Liver (tissue), 9 donors: ENCODE measurements around the gene ZNF652. TPM values are rescaled to one million over a fixed set of nuclear protein-coding genes. Genes with fewer than 3 reads are reported as not detected.

Experiments
- DNase-seq: peaks from one replicate; pipeline ENCODE4 v3.0.0-alpha.2; 2017; ENCODE audit warnings: low spot score
- H3K27ac ChIP-seq, 2 donors: one replicate each; pipeline ENCODE4 v1.7.0; 2013; ENCODE audit warnings: inconsistent platforms in 2 of 2, low read length in 2 of 2, control low read depth in 1 of 2, low read depth in 1 of 2, mild to moderate bottlenecking in 1 of 2
- H3K27me3 ChIP-seq, 4 donors: one replicate each; pipeline versions ENCODE4 v1.6.1 to v1.7.0; 2013; ENCODE audit warnings: low read length in 3 of 4, inconsistent platforms in 1 of 4, mild to moderate bottlenecking in 1 of 4, moderate library complexity in 1 of 4; ENCODE audit not compliant: control insufficient read depth in 4 of 4, insufficient read depth in 4 of 4
- H3K36me3 ChIP-seq, 4 donors: one replicate each; pipeline versions ENCODE4 v1.6.1 to v1.7.0; 2013; ENCODE audit warnings: low read length in 3 of 4, mild to moderate bottlenecking in 3 of 4, low read depth in 1 of 4, moderate library complexity in 1 of 4; ENCODE audit not compliant: control insufficient read depth in 4 of 4, insufficient read depth in 3 of 4
- H3K4me1 ChIP-seq, 4 donors: one replicate each; pipeline versions ENCODE4 v1.6.1 to v1.7.0; 2013; ENCODE audit warnings: low read length in 3 of 4, mild to moderate bottlenecking in 3 of 4, moderate library complexity in 1 of 4; ENCODE audit not compliant: control insufficient read depth in 4 of 4, insufficient read depth in 4 of 4
- H3K4me3 ChIP-seq, 3 donors: one replicate each; pipeline versions ENCODE4 v1.6.1 to v1.7.0; 2013; ENCODE audit warnings: low read length in 3 of 3, control low read depth in 1 of 3, low read depth in 1 of 3, mild to moderate bottlenecking in 1 of 3
- H3K9ac ChIP-seq, 2 donors: one replicate each; pipeline ENCODE4 v1.7.0; 2013; ENCODE audit warnings: low read length in 2 of 2, mild to moderate bottlenecking in 2 of 2, moderate library complexity in 2 of 2, control low read depth in 1 of 2, low read depth in 1 of 2
- H3K9me3 ChIP-seq, 4 donors: one replicate each; pipeline versions ENCODE4 v1.6.1 to v1.7.0; 2013; ENCODE audit warnings: low read length in 3 of 4; ENCODE audit not compliant: control insufficient read depth in 4 of 4
- EGR1 ChIP-seq, 2 donors: IDR thresholded peaks; 2 replicates each; pipeline ENCODE4 v1.6.1; 2016 to 2018; ENCODE audit warnings: antibody characterized with exemption in 2 of 2, low read depth in 2 of 2
- FOXA1 ChIP-seq: IDR thresholded peaks from 2 replicates; pipeline ENCODE4 v1.6.1; 2016; ENCODE audit warnings: antibody characterized with exemption
- FOXA2 ChIP-seq: IDR thresholded peaks from 2 replicates; pipeline ENCODE4 v1.6.1; 2016; ENCODE audit warnings: antibody characterized with exemption
- GABPA ChIP-seq, 2 donors: IDR thresholded peaks in 1 of 2; conservative IDR thresholded peaks in 1 of 2; 2 replicates each; pipeline ENCODE4 v1.6.1; 2016; ENCODE audit warnings: antibody characterized with exemption in 2 of 2, mild to moderate bottlenecking in 1 of 2, moderate library complexity in 1 of 2
- HNF4A ChIP-seq, 2 donors: conservative IDR thresholded peaks; 2 replicates each; pipeline ENCODE4 v1.6.1; 2016; ENCODE audit warnings: antibody characterized with exemption in 2 of 2, mild to moderate bottlenecking in 2 of 2
- HNF4G ChIP-seq: IDR thresholded peaks from 2 replicates; pipeline ENCODE4 v1.6.1; 2016; ENCODE audit warnings: antibody characterized with exemption
- JUND ChIP-seq, 2 donors: IDR thresholded peaks; 2 replicates each; pipeline ENCODE4 v1.6.1; 2016; ENCODE audit warnings: antibody characterized with exemption in 2 of 2
- NR2F2 ChIP-seq: IDR thresholded peaks from 2 replicates; pipeline ENCODE4 v1.6.1; 2016; ENCODE audit warnings: antibody characterized with exemption
- RAD21 ChIP-seq, 2 donors: IDR thresholded peaks; 2 replicates each; pipeline ENCODE4 v1.6.1; 2016; ENCODE audit warnings: antibody characterized with exemption in 2 of 2, mild to moderate bottlenecking in 2 of 2
- RXRA ChIP-seq, 2 donors: IDR thresholded peaks; 2 replicates each; pipeline ENCODE4 v1.6.1; 2017 to 2018; ENCODE audit warnings: antibody characterized with exemption in 2 of 2, mild to moderate bottlenecking in 1 of 2
- SP1 ChIP-seq: IDR thresholded peaks from 2 replicates; pipeline ENCODE4 v1.6.1; 2018; ENCODE audit warnings: antibody characterized with exemption, mild to moderate bottlenecking
- TAF1 ChIP-seq: conservative IDR thresholded peaks from 2 replicates; pipeline ENCODE4 v1.6.1; 2016; ENCODE audit warnings: antibody characterized with exemption, mild to moderate bottlenecking
- YY1 ChIP-seq: IDR thresholded peaks from 2 replicates; pipeline ENCODE4 v1.6.1; 2016; ENCODE audit warnings: antibody characterized with exemption, mild to moderate bottlenecking
- WGBS: extraction: QIAGEN DNeasy Blood & Tissue Kit; methylation state at CpG from one replicate; pipeline ENCODE4 v1.1.7; 2013; 5-methylcytosine and 5-hydroxymethylcytosine counted together
- polyA plus RNA-seq, 2 donors: library from polyadenylated mRNA; stranded (reverse) in 1 of 2; unstranded in 1 of 2; fragments of 200-250 nt in 1 of 2; fragments of >200 nt in 1 of 2; fragmentation: Nextera tagmentation in 1 of 2; extraction: Ambion mirVana in 1 of 2; gene quantifications; one replicate each; pipeline versions ENCODE4 v1.2.1 to v1.2.3, GENCODE V29; 2013 to 2015
- total RNA-seq, 2 donors: library from RNA; depleted of rRNA; stranded (reverse); fragments of >200 nt; gene quantifications; one replicate each; pipeline ENCODE4 v1.2.3, GENCODE V29; 2014
- TF ChIP-seq, protein P1 (sequence below): fragments of 150-350 bp; IDR thresholded peaks from 2 replicates; pipeline ENCODE4 v1.5.1; 2017; ENCODE audit warnings: improper control_type of control experiment, low read depth, low read length; ENCODE audit not compliant: missing input control
- TF ChIP-seq, protein P2 (sequence below): IDR thresholded peaks from 2 replicates; pipeline ENCODE4 v1.6.1; 2016; ENCODE audit warnings: antibody characterized with exemption
- TF ChIP-seq, protein P3 (sequence below): IDR thresholded peaks from 2 replicates; pipeline ENCODE4 v1.6.1; 2016; ENCODE audit warnings: antibody characterized with exemption
- TF ChIP-seq, protein P4 (sequence below): IDR thresholded peaks from 2 replicates; pipeline ENCODE4 v1.6.1; 2016; ENCODE audit warnings: antibody characterized with exemption
- TF ChIP-seq, protein P5 (sequence below): IDR thresholded peaks from 2 replicates; pipeline ENCODE4 v1.6.1; 2016; ENCODE audit warnings: antibody characterized with exemption, mild to moderate bottlenecking
- donor health status: healthy.
- donor health status: healthy.
- donor health status: healthy.
- donor health status: healthy.
- donor health status: healthy.

Gene ZNF652
- total and polyA plus RNA-seq, 4 donors = 5.3 to 23.1 (median 17.5) TPM

DNA sequence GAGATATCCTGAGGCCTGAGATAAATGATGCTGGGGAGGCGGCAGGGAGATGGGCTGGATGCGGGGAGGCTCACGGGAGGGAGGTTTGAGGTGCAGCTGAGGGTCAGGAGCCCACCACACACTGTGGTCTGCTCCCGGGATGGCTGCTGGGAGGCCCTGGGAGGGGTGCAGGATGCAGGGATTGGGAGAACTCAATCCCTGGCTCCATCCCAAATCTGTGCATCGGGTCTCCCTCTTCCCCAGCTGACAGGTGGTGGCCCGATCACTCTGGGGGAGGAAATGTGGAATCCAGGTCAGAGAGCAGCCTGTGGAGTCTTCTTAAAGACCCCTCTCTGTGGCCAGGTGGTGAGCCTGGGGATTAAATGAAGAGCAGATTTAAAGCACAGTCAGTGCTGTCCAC lies 40.7 kb upstream of the ZNF652 start:
- H3K4me3 ChIP-seq = no peak overlapping the region
- no peaks in the 10 kb centered on the region for H3K27me3 ChIP-seq
- H3K4me1 ChIP-seq = no peaks in the 10 kb centered on the region
- WGBS = 88% methylated on average over 6 of the region's 6 CpGs
- H3K36me3 ChIP-seq = peaks cover 10 to 43% (median 35%) of the 10 kb centered on the region in 4 donors
- no peak overlapping the region for H3K9ac ChIP-seq
- TF ChIP-seq NR2F2 = no peak
- no peak for TF ChIP-seq TAF1
- no peak for TF ChIP-seq SP1
- TF ChIP-seq, protein P1, sequence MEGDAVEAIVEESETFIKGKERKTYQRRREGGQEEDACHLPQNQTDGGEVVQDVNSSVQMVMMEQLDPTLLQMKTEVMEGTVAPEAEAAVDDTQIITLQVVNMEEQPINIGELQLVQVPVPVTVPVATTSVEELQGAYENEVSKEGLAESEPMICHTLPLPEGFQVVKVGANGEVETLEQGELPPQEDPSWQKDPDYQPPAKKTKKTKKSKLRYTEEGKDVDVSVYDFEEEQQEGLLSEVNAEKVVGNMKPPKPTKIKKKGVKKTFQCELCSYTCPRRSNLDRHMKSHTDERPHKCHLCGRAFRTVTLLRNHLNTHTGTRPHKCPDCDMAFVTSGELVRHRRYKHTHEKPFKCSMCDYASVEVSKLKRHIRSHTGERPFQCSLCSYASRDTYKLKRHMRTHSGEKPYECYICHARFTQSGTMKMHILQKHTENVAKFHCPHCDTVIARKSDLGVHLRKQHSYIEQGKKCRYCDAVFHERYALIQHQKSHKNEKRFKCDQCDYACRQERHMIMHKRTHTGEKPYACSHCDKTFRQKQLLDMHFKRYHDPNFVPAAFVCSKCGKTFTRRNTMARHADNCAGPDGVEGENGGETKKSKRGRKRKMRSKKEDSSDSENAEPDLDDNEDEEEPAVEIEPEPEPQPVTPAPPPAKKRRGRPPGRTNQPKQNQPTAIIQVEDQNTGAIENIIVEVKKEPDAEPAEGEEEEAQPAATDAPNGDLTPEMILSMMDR = no peak
- TF ChIP-seq, protein P2, sequence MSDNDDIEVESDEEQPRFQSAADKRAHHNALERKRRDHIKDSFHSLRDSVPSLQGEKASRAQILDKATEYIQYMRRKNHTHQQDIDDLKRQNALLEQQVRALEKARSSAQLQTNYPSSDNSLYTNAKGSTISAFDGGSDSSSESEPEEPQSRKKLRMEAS = no peak
- TF ChIP-seq JUND (IDR thresholded peaks at IDR 0.05) = no peak
- no peaks in the 10 kb centered on the region for H3K9me3 ChIP-seq
- no peak for DNase-seq
- H3K27ac ChIP-seq = no peak overlapping the region

DNA sequence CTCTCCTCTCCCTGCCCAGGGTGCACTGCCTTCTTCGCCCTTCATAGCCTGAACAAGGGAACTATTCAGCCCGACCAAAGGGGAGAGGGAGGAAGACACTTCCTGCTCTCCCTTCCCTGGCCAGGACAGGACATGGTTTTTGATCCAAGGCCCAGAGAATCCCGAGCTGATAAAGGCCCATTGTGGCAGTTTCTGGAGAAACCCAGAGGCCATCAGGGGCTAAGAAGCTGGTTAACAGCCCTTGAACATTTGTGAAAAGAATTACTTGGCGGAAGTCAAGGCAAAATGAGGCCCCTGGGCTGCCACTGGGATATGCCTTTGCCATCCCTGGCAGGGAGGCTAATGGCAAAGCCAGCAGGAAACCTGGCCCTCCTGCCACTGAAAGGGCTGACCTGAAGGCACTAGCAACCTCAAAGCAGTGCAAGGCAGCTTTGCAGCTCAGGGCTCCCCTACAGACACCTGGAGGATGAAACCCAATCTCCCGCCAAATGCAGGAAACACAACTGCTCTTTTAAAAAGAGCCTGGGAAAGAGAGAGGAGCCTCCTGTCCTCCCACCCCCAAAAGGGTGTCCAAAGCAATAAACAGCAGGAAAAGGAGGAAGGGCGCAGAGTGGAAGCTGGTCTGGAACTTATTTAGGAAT lies 40.0 kb upstream of the ZNF652 start:
- Histone ChIP-seq H3K27ac (no peak overlapping the region), H3K4me3 (no peak overlapping the region), H3K4me1 (no peaks in the 10 kb centered on the region), H3K36me3 (peaks cover 9 to 37% (median 29%) of the 10 kb centered on the region in 4 donors), H3K27me3 (no peaks in the 10 kb centered on the region), H3K9ac (no peak overlapping the region), H3K9me3 (no peaks in the 10 kb centered on the region)
- 75% methylated on average over 6 of the region's 6 CpGs for WGBS
- TF ChIP-seq GABPA (IDR thresholded peaks at IDR 0.05 in 1 of 2, conservative IDR thresholded peaks at IDR 0.05 in 1 of 2) (no peak), FOXA2 (no peak), HNF4G (no peak), RAD21 (IDR thresholded peaks at IDR 0.05) (no peak), JUND (IDR thresholded peaks at IDR 0.05) (no peak), NR2F2 (no peak), YY1 (no peak), EGR1 (IDR thresholded peaks at IDR 0.05; ENCODE audit: low read depth in 2 of 2) (no peak), HNF4A (conservative IDR thresholded peaks at IDR 0.05) (no peak), FOXA1 (no peak), SP1 (no peak), TAF1 (no peak), RXRA (IDR thresholded peaks at IDR 0.05) (no peak)
- TF ChIP-seq, protein P2 = no peak
- TF ChIP-seq, protein P1 = no peak
- TF ChIP-seq, protein P3, sequence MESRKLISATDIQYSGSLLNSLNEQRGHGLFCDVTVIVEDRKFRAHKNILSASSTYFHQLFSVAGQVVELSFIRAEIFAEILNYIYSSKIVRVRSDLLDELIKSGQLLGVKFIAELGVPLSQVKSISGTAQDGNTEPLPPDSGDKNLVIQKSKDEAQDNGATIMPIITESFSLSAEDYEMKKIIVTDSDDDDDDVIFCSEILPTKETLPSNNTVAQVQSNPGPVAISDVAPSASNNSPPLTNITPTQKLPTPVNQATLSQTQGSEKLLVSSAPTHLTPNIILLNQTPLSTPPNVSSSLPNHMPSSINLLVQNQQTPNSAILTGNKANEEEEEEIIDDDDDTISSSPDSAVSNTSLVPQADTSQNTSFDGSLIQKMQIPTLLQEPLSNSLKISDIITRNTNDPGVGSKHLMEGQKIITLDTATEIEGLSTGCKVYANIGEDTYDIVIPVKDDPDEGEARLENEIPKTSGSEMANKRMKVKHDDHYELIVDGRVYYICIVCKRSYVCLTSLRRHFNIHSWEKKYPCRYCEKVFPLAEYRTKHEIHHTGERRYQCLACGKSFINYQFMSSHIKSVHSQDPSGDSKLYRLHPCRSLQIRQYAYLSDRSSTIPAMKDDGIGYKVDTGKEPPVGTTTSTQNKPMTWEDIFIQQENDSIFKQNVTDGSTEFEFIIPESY = no peak
- TF ChIP-seq, protein P4, sequence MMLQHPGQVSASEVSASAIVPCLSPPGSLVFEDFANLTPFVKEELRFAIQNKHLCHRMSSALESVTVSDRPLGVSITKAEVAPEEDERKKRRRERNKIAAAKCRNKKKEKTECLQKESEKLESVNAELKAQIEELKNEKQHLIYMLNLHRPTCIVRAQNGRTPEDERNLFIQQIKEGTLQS = no peak
- TF ChIP-seq, protein P5, sequence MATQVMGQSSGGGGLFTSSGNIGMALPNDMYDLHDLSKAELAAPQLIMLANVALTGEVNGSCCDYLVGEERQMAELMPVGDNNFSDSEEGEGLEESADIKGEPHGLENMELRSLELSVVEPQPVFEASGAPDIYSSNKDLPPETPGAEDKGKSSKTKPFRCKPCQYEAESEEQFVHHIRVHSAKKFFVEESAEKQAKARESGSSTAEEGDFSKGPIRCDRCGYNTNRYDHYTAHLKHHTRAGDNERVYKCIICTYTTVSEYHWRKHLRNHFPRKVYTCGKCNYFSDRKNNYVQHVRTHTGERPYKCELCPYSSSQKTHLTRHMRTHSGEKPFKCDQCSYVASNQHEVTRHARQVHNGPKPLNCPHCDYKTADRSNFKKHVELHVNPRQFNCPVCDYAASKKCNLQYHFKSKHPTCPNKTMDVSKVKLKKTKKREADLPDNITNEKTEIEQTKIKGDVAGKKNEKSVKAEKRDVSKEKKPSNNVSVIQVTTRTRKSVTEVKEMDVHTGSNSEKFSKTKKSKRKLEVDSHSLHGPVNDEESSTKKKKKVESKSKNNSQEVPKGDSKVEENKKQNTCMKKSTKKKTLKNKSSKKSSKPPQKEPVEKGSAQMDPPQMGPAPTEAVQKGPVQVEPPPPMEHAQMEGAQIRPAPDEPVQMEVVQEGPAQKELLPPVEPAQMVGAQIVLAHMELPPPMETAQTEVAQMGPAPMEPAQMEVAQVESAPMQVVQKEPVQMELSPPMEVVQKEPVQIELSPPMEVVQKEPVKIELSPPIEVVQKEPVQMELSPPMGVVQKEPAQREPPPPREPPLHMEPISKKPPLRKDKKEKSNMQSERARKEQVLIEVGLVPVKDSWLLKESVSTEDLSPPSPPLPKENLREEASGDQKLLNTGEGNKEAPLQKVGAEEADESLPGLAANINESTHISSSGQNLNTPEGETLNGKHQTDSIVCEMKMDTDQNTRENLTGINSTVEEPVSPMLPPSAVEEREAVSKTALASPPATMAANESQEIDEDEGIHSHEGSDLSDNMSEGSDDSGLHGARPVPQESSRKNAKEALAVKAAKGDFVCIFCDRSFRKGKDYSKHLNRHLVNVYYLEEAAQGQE = no peak
- no peak for DNase-seq
